Measurements from ENCODE around the gene FBXW11.

- no peak for TF ChIP-seq CTCF (optimal IDR thresholded peaks at IDR 0.05 in 1 of 3, IDR thresholded peaks at IDR 0.05 in 1 of 3, conservative IDR thresholded peaks at IDR 0.05 in 1 of 3; ENCODE audit: extremely low read depth in 1 of 3, insufficient read depth in 2 of 3, low read length in 3 of 3)
- no peak for TF ChIP-seq EZH2 (IDR thresholded peaks at IDR 0.05; ENCODE audit: low read length)
Measured at GRCh38 chr5:172004824-172005237, 1.6 kb downstream of the FBXW11 start.

Data from keratinocyte (primary cell).